Measurements from ENCODE around the gene TMPRSS6. TPM values are rescaled to one million over a fixed set of nuclear protein-coding genes. Genes with fewer than 3 reads are reported as not detected.

TMPRSS6 gene
- total and polyA plus RNA-seq, 2 of the 8 experiments (the other 6 are each of a cell fraction or from before 2014, with no cell fraction given), result 0.02 TPM; not detected in 1

GRCh38 chr22:37077802-37078448, 31.6 kb downstream of the TMPRSS6 start (continued):
- peak; percentile 15; the same call in 1 of the 2 replicates for TF ChIP-seq USF2 (IDR thresholded peaks at IDR 0.05; ENCODE audit: low read length)
- TF ChIP-seq SIX5 (IDR thresholded peaks at IDR 0.05; ENCODE audit: low read depth, low read length), result no peak
- TF ChIP-seq CREB1 (IDR thresholded peaks at IDR 0.05), result no peak
- TF ChIP-seq SP2 (IDR thresholded peaks at IDR 0.05; ENCODE audit: low read length), result no peak
- TF ChIP-seq ZNF274 (IDR thresholded peaks at IDR 0.05; ENCODE audit: borderline replicate concordance, extremely low read depth, low read length), result no peak
- TF ChIP-seq BACH1 (IDR thresholded peaks at IDR 0.05; ENCODE audit: low read length), result no peak
- no peak for TF ChIP-seq KDM5A (IDR thresholded peaks at IDR 0.05; ENCODE audit: low read length)
- TF ChIP-seq RXRA (IDR thresholded peaks at IDR 0.05; ENCODE audit: insufficient read depth, low read depth, low read length), result no peak
